K562 (cell line): ENCODE measurements around the gene DGKK.

Source experiments
- CTCF ChIP-seq, 3 experiments: IDR thresholded peaks in 2 of 3; conservative IDR thresholded peaks in 1 of 3; 2 replicates each; pipeline ENCODE4 v1.5.1; 2011 to 2012; ENCODE audit warnings: low read length in 3 of 3, mild to moderate bottlenecking in 3 of 3, control low read depth in 2 of 3, improper control_type of control experiment in 1 of 3, inconsistent platforms in 1 of 3, low read depth in 1 of 3, mixed read lengths in 1 of 3, moderate library complexity in 1 of 3; ENCODE audit not compliant: insufficient read depth in 2 of 3
- EP300 ChIP-seq: IDR thresholded peaks from 2 replicates; pipeline ENCODE4 v1.6.1; 2012; ENCODE audit warnings: low read length, improper control_type of control experiment
- MAFF ChIP-seq: IDR thresholded peaks from 2 replicates; pipeline ENCODE4 v1.6.1; 2012; ENCODE audit warnings: low read length, improper control_type of control experiment

- TF ChIP-seq EP300 (no peak), MAFF (no peak), CTCF (IDR thresholded peaks at IDR 0.05 in 2 of 3, conservative IDR thresholded peaks at IDR 0.05 in 1 of 3; ENCODE audit: insufficient read depth in 2 of 3, low read depth in 1 of 3, low read length in 3 of 3) (no peak)
Measured at GRCh38 chrX:50497114-50497513, 26.5 kb upstream of the DGKK start.
